GM23248 (cell line): ENCODE data around the gene SLC39A2.

Source experiments
- EZH2 ChIP-seq: fragments of 200-600 bp; sonication (generic); IDR thresholded peaks from 2 replicates; pipeline ENCODE4 v1.6.1; 2018; ENCODE audit warnings: antibody characterized with exemption, mild to moderate bottlenecking; ENCODE audit not compliant: insufficient read depth, poor library complexity, severe bottlenecking
- EZH2phosphoT487 ChIP-seq: fragments of 200-600 bp; sonication (generic); IDR thresholded peaks from 2 replicates; pipeline ENCODE4 v1.6.1; 2018; ENCODE audit warnings: antibody characterized with exemption, moderate library complexity, mild to moderate bottlenecking, low read depth; ENCODE audit not compliant: insufficient read depth

DNA sequence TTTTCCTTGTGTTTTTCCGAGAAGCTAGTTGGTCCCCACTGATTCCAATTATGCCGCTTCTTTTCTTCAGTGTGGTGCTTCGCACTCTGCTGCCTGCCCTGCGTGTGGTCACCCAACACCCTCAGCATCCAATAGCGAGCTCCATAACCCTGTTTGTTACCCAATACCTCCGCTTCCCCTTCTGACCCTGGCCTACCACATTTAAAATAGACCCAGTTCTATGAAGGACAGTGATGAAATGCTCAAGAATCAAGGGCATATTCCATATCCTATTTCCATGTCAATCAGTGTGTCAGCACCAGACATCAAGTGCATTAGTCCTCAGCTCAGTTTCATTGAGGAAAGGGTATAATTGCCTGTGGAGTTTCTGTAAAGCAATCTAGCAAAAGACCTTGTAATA, 16.2 kb downstream of the SLC39A2 start:
- TF ChIP-seq EZH2 (no peak), EZH2phosphoT487 (no peak)
